ENCODE measurements around the gene ZNF620.

ZNF620 gene

GRCh38 chr3:40476478-40477470, 29.1 kb upstream of the ZNF620 start, which contains the start of gene ZNF619:
ZNF619 (plus strand) TSS chr3:40477122; CDS start chr3:40477980, 858 bp downstream.
- Mint-ChIP-seq H3K9me3 (no peaks in the 10 kb centered on the region), H3K27ac (peak within 1 kb of the TSS; percentile 91), H3K4me3 (peak within 1 kb of the TSS; percentile 86), H3K36me3 (ENCODE audit: low read depth) (peaks cover 43% of the 10 kb centered on the region), H3K27me3 (no peaks in the 10 kb centered on the region), H3K4me1 (ENCODE audit: low read depth) (peaks cover 20% of the 10 kb centered on the region)
- DNase-seq, result peak; percentile 76

DNA sequence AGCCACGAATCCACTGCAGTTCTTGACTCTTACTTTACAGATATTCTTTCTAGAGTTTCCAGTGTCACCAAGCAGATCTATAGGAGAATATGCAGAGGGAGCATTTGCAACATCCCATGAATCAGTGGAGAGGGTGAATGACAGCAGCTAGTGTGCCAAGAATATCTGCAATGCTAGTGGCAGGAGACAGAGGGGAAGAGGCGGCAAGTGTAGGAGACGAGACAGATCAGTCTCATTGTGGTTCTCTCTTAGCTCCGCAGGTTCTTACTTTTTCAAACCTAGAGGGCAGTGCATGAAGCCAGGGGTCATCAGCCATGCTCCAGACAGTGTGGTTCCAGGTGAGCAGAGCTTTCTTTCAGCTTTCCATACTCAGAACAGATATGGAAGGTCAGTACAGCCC, 28.2 kb upstream of the ZNF620 start:
- peaks cover 49% of the 10 kb centered on the region for H3K36me3 Mint-ChIP-seq (ENCODE audit: low read depth)
- H3K9me3 Mint-ChIP-seq, result no peaks in the 10 kb centered on the region
- peak overlapping the region; percentile 91 for H3K27ac Mint-ChIP-seq
- no peak for DNase-seq
- H3K4me1 Mint-ChIP-seq (ENCODE audit: low read depth), result peaks cover 25% of the 10 kb centered on the region
- H3K27me3 Mint-ChIP-seq, result no peaks in the 10 kb centered on the region
- H3K4me3 Mint-ChIP-seq, result peak overlapping the region; percentile 86

- Mint-ChIP-seq H3K36me3 (ENCODE audit: low read depth) (peaks cover 70% of the 10 kb centered on the region), H3K4me3 (no peak overlapping the region), H3K27me3 (no peaks in the 10 kb centered on the region), H3K27ac (no peak overlapping the region), H3K4me1 (ENCODE audit: low read depth) (peaks cover 12% of the 10 kb centered on the region), H3K9me3 (peaks cover 24% of the 10 kb centered on the region)
- DNase-seq, result no peak
Measured at GRCh38 chr3:40487172-40487571, 18.7 kb upstream of the ZNF620 start.

- H3K36me3 Mint-ChIP-seq (ENCODE audit: low read depth), result peaks cover 44% of the 10 kb centered on the region
- H3K27ac Mint-ChIP-seq, result no peak overlapping the region
- no peak for DNase-seq
- no peaks in the 10 kb centered on the region for H3K27me3 Mint-ChIP-seq
- H3K9me3 Mint-ChIP-seq, result peaks cover 24% of the 10 kb centered on the region
- H3K4me3 Mint-ChIP-seq, result no peak overlapping the region
- H3K4me1 Mint-ChIP-seq (ENCODE audit: low read depth), result no peaks in the 10 kb centered on the region
Measured at GRCh38 chr3:40490916-40491315, 14.9 kb upstream of the ZNF620 start.

- no peak for DNase-seq
- Mint-ChIP-seq H3K9me3 (peaks cover 4% of the 10 kb centered on the region), H3K27me3 (no peaks in the 10 kb centered on the region), H3K4me3 (no peak overlapping the region), H3K36me3 (ENCODE audit: low read depth) (peaks cover 9% of the 10 kb centered on the region), H3K27ac (no peak overlapping the region), H3K4me1 (ENCODE audit: low read depth) (no peaks in the 10 kb centered on the region)
Measured at GRCh38 chr3:40494698-40495097, 11.1 kb upstream of the ZNF620 start.

- H3K4me1 Mint-ChIP-seq (ENCODE audit: low read depth), result no peaks in the 10 kb centered on the region
- H3K27ac Mint-ChIP-seq, result no peak overlapping the region
- H3K27me3 Mint-ChIP-seq, result no peaks in the 10 kb centered on the region
- no peaks in the 10 kb centered on the region for H3K36me3 Mint-ChIP-seq (ENCODE audit: low read depth)
- DNase-seq, result no peak
- H3K9me3 Mint-ChIP-seq, result no peaks in the 10 kb centered on the region
- H3K4me3 Mint-ChIP-seq, result no peak overlapping the region
Measured at GRCh38 chr3:40497288-40497687, 8.6 kb upstream of the ZNF620 start.

DNA sequence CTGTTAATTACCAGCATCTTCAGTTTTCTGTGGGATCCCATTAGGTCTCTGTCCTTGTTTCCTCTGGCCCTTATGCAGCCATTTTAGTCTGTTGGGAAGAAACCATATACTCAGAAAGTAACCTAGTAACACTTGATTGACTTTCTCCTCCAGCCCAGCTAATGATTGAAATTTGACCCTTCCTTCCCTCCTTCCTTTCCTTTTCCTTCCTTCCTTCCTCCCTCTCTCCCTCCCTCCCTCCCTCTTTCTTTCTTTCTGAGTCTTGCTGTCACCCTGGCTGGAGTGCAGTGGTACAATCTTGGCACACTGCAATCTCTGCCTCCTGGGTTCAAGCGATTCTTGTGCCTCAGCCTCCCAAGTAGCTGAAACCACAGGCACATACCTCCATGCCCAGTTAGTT, 5.9 kb upstream of the ZNF620 start:
- peaks cover 5% of the 10 kb centered on the region for H3K4me1 Mint-ChIP-seq (ENCODE audit: low read depth)
- no peak overlapping the region for H3K27ac Mint-ChIP-seq
- H3K9me3 Mint-ChIP-seq, result no peaks in the 10 kb centered on the region
- H3K27me3 Mint-ChIP-seq, result no peaks in the 10 kb centered on the region
- no peak for DNase-seq
- H3K36me3 Mint-ChIP-seq (ENCODE audit: low read depth), result no peaks in the 10 kb centered on the region
- no peak overlapping the region for H3K4me3 Mint-ChIP-seq

GRCh38 chr3:40502034-40502433, 3.8 kb upstream of the ZNF620 start:
- Mint-ChIP-seq H3K27me3 (no peaks in the 10 kb centered on the region), H3K36me3 (ENCODE audit: low read depth) (peaks cover 7% of the 10 kb centered on the region), H3K4me1 (ENCODE audit: low read depth) (peaks cover 25% of the 10 kb centered on the region), H3K27ac (no peak overlapping the region), H3K4me3 (no peak overlapping the region), H3K9me3 (no peaks in the 10 kb centered on the region)
- DNase-seq, result no peak

DNA sequence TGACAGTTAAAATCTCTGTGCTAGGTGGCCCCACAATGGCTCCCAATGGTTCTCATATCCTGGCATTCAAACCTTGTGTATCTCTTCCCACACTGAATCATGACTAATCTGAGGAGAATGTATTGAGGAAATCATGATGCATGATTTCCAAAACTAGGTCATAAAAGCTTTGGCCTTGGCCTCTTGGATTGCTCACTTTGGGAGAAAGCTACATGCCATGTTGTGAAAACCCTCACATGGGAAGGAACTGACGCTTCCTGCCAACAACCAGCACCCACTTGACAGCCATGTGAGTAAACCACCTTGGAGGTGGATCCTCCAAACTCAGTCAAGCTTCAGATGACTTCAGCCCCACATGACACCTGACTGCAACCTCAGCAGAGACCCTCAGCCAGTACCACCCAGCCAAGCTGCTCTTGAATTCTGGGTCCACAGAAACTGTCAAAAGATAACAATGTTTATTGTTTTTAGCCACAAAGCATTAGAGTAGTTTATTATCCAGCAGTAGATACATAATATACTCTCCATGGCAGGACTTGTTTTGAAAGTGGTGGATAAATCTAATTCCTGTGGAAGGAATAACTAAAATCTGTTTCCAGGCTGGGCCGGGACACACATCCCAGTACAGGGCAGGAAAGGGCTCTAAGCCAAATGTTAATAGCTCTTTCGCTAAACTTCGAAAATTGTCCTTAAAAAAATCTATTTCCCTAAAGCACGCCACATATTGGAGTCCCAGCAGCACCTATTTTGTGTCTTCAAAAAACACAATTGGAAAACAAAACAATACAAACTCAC, 1.0 kb upstream of the ZNF620 start:
- no peak for DNase-seq
- H3K27ac Mint-ChIP-seq, result peak overlapping the region; percentile 91

DNA sequence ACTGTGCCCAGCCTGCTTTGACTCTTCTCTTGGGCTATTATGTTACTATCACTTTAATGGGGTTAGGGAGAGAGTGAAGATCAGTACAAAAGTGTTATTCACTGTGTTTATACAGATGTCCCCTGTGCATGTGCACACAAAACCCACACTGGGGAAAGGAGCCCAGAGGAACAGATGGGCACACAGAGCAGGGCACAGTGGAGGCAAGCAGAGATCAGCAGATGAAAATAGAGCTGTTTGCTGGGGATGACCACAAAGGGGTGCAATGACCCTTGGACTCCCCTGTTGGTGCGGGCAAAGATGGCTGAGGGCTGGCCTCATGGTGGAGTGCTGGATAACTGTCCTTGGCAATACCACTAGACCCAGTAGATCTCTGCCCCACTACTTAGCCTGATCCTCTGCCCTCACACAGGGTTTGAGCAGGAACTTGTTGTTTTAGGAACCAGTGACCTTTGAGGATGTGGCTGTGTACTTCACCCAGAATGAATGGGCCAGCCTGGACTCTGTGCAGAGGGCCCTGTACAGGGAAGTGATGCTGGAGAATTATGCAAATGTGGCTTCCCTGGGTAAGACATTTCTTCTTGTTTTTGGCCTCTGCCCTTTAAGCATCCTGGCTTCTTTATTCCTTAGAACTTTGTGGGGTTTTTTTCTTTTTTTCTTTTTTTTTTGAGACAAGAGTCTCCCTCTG, 5.3 kb downstream of the ZNF620 start:
- DNase-seq, result no peak
- Mint-ChIP-seq H3K4me3 (no peak overlapping the region), H3K27me3 (no peaks in the 10 kb centered on the region), H3K4me1 (ENCODE audit: low read depth) (peaks cover 8% of the 10 kb centered on the region), H3K9me3 (no peaks in the 10 kb centered on the region), H3K27ac (no peak overlapping the region), H3K36me3 (ENCODE audit: low read depth) (peaks cover 59% of the 10 kb centered on the region)

More for the DNA sequence above, 1.0 kb upstream of the ZNF620 start:
- no peaks in the 10 kb centered on the region for H3K9me3 Mint-ChIP-seq
- H3K27me3 Mint-ChIP-seq, result no peaks in the 10 kb centered on the region
- H3K4me3 Mint-ChIP-seq, result peak overlapping the region; percentile 91
- H3K4me1 Mint-ChIP-seq (ENCODE audit: low read depth), result peaks cover 25% of the 10 kb centered on the region
- H3K36me3 Mint-ChIP-seq (ENCODE audit: low read depth), result peaks cover 18% of the 10 kb centered on the region

DNA sequence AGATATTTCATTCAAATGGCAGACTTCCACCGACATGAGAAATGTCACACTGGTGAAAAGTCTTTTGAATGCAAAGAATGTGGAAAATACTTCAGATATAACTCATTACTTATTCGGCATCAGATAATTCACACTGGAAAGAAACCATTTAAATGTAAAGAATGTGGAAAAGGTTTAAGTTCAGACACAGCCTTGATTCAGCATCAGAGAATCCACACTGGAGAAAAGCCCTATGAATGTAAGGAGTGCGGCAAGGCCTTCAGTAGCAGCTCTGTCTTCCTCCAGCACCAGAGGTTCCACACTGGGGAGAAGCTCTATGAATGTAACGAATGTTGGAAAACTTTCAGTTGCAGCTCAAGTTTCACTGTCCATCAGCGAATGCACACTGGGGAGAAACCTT, 10.4 kb downstream of the ZNF620 start:
- Mint-ChIP-seq H3K36me3 (ENCODE audit: low read depth) (peaks cover 46% of the 10 kb centered on the region), H3K4me3 (no peak overlapping the region), H3K27me3 (no peaks in the 10 kb centered on the region), H3K9me3 (no peaks in the 10 kb centered on the region), H3K27ac (no peak overlapping the region), H3K4me1 (ENCODE audit: low read depth) (no peaks in the 10 kb centered on the region)
- DNase-seq, result no peak

- Mint-ChIP-seq H3K4me1 (ENCODE audit: low read depth) (no peaks in the 10 kb centered on the region), H3K27ac (no peak overlapping the region), H3K27me3 (no peaks in the 10 kb centered on the region), H3K4me3 (no peak overlapping the region), H3K36me3 (ENCODE audit: low read depth) (peaks cover 30% of the 10 kb centered on the region), H3K9me3 (no peaks in the 10 kb centered on the region)
- no peak for DNase-seq
Measured at GRCh38 chr3:40518067-40518466, 12.2 kb downstream of the ZNF620 start.

DNA sequence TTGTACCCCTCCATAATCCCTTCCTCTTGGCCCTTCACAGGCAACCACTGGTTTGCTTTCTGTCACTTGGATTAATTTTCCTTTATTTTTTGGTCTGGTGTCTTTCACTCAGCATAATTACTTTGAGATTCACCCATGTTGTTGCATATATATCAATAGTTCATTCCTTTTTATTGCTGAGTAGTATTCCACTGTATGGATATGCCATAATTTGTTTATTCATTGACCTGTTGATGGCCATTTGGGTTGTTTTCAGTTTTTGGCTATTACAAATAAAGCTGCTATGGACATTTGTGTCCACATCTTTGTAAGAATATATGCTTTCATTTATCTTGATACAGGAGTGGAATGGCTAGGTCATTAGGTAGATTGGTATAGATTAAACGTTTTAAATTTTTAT, 13.0 kb downstream of the ZNF620 start:
- H3K27ac Mint-ChIP-seq, result no peak overlapping the region
- H3K4me3 Mint-ChIP-seq, result no peak overlapping the region
- no peaks in the 10 kb centered on the region for H3K9me3 Mint-ChIP-seq
- DNase-seq, result no peak
- peaks cover 2% of the 10 kb centered on the region for H3K4me1 Mint-ChIP-seq (ENCODE audit: low read depth)
- no peaks in the 10 kb centered on the region for H3K27me3 Mint-ChIP-seq
- peaks cover 29% of the 10 kb centered on the region for H3K36me3 Mint-ChIP-seq (ENCODE audit: low read depth)

GRCh38 chr3:40521254-40521653, 15.4 kb downstream of the ZNF620 start:
- no peak for DNase-seq
- H3K36me3 Mint-ChIP-seq (ENCODE audit: low read depth), result peaks cover 25% of the 10 kb centered on the region
- no peaks in the 10 kb centered on the region for H3K9me3 Mint-ChIP-seq
- no peaks in the 10 kb centered on the region for H3K27me3 Mint-ChIP-seq
- peaks cover 15% of the 10 kb centered on the region for H3K4me1 Mint-ChIP-seq (ENCODE audit: low read depth)
- H3K4me3 Mint-ChIP-seq, result no peak overlapping the region
- no peak overlapping the region for H3K27ac Mint-ChIP-seq

Data from activated T-cell treated with anti-CD3 and anti-CD28 coated beads, Interleukin-2, amount 50 U/mL, for 24 hours (primary cell).